Psoas muscle (tissue), 8 donors: ENCODE data around the gene CNKSR3. TPM values are rescaled to one million over a fixed set of nuclear protein-coding genes. Genes with fewer than 3 reads are reported as not detected.

Source experiments
- ATAC-seq, 4 donors: fragments of 200-7000 bp; cut with Tn5 transposase; one replicate each; pipeline ENCODE4 v1.9.1; 2020; ENCODE audit warnings: moderate library complexity in 3 of 4, mild to moderate bottlenecking in 2 of 4
- DNase-seq, 2 donors: peaks; one replicate each; pipeline ENCODE4 v3.0.0-alpha.2; 2020
- H3K27ac ChIP-seq: fragments of 200-600 bp; one replicate; pipeline ENCODE4 v1.8.0; 2022
- H3K27me3 ChIP-seq, 3 donors: fragments of 200-600 bp in 1 of 3; one replicate each; pipeline versions ENCODE4 v1.6.1 to v1.8.0; 2013 to 2022; ENCODE audit warnings: low read length in 2 of 3, mild to moderate bottlenecking in 2 of 3, moderate library complexity in 1 of 3; ENCODE audit not compliant: insufficient read depth in 3 of 3
- H3K36me3 ChIP-seq, 2 donors: fragments of 200-600 bp in 1 of 2; one replicate each; pipeline versions ENCODE4 v1.6.1 to v1.8.0; 2013 to 2022; ENCODE audit warnings: low read depth in 1 of 2, mild to moderate bottlenecking in 1 of 2, moderate library complexity in 1 of 2; ENCODE audit not compliant: insufficient read depth in 1 of 2
- H3K4me1 ChIP-seq: fragments of 200-600 bp; one replicate; pipeline ENCODE4 v1.8.0; 2022
- H3K4me3 ChIP-seq: fragments of 200-600 bp; one replicate; pipeline ENCODE4 v1.8.0; 2022; ENCODE audit warnings: mild to moderate bottlenecking
- H3K9me3 ChIP-seq: fragments of 200-600 bp; one replicate; pipeline ENCODE4 v1.8.0; 2022
- CTCF ChIP-seq: fragments of 200-600 bp; IDR thresholded peaks from one replicate; pipeline ENCODE4 v1.8.0; 2022; ENCODE audit warnings: antibody characterized with exemption
- WGBS, 3 donors: extraction: QIAGEN DNeasy Blood & Tissue Kit; methylation state at CpG; one replicate each; pipeline versions ENCODE4 v1.1.6 to v1.1.7; 2013; 5-methylcytosine and 5-hydroxymethylcytosine counted together
- intact Hi-C, 2 donors: fragments of 100-400 bp; cut with DNase I; formaldehyde crosslinking; loops; one replicate each; pipeline versions ENCODE4 v1.11.0 to v1.14.2; 2022
- polyA plus RNA-seq, 3 donors: library from polyadenylated mRNA; stranded (reverse); fragments of 200-250 nt; gene quantifications; one replicate each; pipeline ENCODE4 v1.2.3, GENCODE V29; 2013
- total RNA-seq, 4 donors: library from RNA; stranded (reverse); fragmentation: NEBNext Ultra II Directional in 2 of 4; extraction: Animal tissue kit (Norgen Biotek cat#: 25700) in 2 of 4; gene quantifications; one replicate each; pipeline versions ENCODE4 v1.2.1 to v1.2.4, GENCODE V29; 2021 to 2023
- donor health status: healthy with polysubstance abuse.
- donor health status: DM: no; HTN: no; CAD: no; lungs with moderate emphysema.
- donor health status: Bipolar disorder and iron deficiency.
- donor health status: healthy.
- donor health status: DM: yes; HTN: yes; CAD: no.
- donor health status: DM: no; HTN: no; CAD: no.
- donor health status: DM: no; HTN: no; CAD: no.
- donor health status: DM: yes; HTN: yes; CAD: no.

CNKSR3 gene
- total and polyA plus RNA-seq, 7 donors, result 0.90 to 4.7 (median 2.3) TPM

- intact Hi-C loops, result no loop called here
- TF ChIP-seq CTCF, result no peak
- Histone ChIP-seq H3K4me1 (peaks cover 13% of the 10 kb centered on the region), H3K27me3 (no peaks in the 10 kb centered on the region), H3K9me3 (no peaks in the 10 kb centered on the region), H3K36me3 (no peaks in the 10 kb centered on the region), H3K27ac (no peak overlapping the region), H3K4me3 (no peak overlapping the region)
- ATAC-seq (no peak), DNase-seq (no peak)
- WGBS, 3 donors, result 94 to 97% (median 95%) methylated on average over 4 of the region's 4 CpGs
Measured at GRCh38 chr6:154476494-154476893, 34.0 kb downstream of the CNKSR3 start.

- TF ChIP-seq CTCF, result no peak
- intact Hi-C loops, result no loop called here
- peak in 3 of 4 donors; percentile 43 to 71 (median 48) for ATAC-seq
- Histone ChIP-seq H3K4me1 (peaks cover 13% of the 10 kb centered on the region), H3K9me3 (no peaks in the 10 kb centered on the region), H3K36me3 (no peaks in the 10 kb centered on the region), H3K27ac (no peak overlapping the region), H3K27me3 (no peaks in the 10 kb centered on the region), H3K4me3 (no peak overlapping the region)
- DNase-seq, result no peak
- WGBS, 3 donors, result 72 to 78% (median 73%) methylated on average over 10 to 12 of the region's 12 CpGs
Measured at GRCh38 chr6:154474648-154475428, 35.6 kb downstream of the CNKSR3 start.

GRCh38 chr6:154473324-154473723 lies 37.2 kb downstream of the CNKSR3 start:
- H3K27ac ChIP-seq, result no peak overlapping the region
- DNase-seq, result no peak
- no peak overlapping the region for H3K4me3 ChIP-seq

GRCh38 chr6:154471609-154472362 lies 38.7 kb downstream of the CNKSR3 start:
- DNase-seq (no peak), ATAC-seq (no peak)
- Histone ChIP-seq H3K4me1 (no peaks in the 10 kb centered on the region), H3K27ac (no peak overlapping the region), H3K9me3 (no peaks in the 10 kb centered on the region), H3K4me3 (no peak overlapping the region), H3K36me3 (no peaks in the 10 kb centered on the region), H3K27me3 (no peaks in the 10 kb centered on the region)
- TF ChIP-seq CTCF, result no peak
- 64 to 75% (median 70%) methylated on average over 6 of the region's 6 CpGs for WGBS, 3 donors
- intact Hi-C loops, result no loop called here

More at GRCh38 chr6:154473324-154473723, 37.2 kb downstream of the CNKSR3 start:
- H3K27me3 ChIP-seq, result no peaks in the 10 kb centered on the region
- ATAC-seq, result no peak
- TF ChIP-seq CTCF, result no peak
- peaks cover 8% of the 10 kb centered on the region for H3K4me1 ChIP-seq
- H3K36me3 ChIP-seq, result no peaks in the 10 kb centered on the region
- no peaks in the 10 kb centered on the region for H3K9me3 ChIP-seq
- 86 to 92% (median 90%) methylated on average over 9 of the region's 9 CpGs for WGBS, 3 donors
- intact Hi-C loops, result no loop called here
